Measurements from ENCODE around the gene CEBPA. TPM values are rescaled to one million over a fixed set of nuclear protein-coding genes. Genes with fewer than 3 reads are reported as not detected.

The CEBPA gene
- total and polyA plus RNA-seq, 10 of the 15 experiments (the other 5 are each of a cell fraction or from before 2014, with no cell fraction given): 0.04 to 0.36 (median 0.13) TPM; not detected in 4

GRCh38 chr19:33252418-33252962 lies 49.8 kb downstream of the CEBPA start (continued):
- TF ChIP-seq ZBTB4 (CRISPR knock-in tag; IDR thresholded peaks at IDR 0.05): no peak
- no peak for TF ChIP-seq CHD4 (IDR thresholded peaks at IDR 0.05)
- no peak for TF ChIP-seq FOXK2 (IDR thresholded peaks at IDR 0.05)
- TF ChIP-seq, protein P1, sequence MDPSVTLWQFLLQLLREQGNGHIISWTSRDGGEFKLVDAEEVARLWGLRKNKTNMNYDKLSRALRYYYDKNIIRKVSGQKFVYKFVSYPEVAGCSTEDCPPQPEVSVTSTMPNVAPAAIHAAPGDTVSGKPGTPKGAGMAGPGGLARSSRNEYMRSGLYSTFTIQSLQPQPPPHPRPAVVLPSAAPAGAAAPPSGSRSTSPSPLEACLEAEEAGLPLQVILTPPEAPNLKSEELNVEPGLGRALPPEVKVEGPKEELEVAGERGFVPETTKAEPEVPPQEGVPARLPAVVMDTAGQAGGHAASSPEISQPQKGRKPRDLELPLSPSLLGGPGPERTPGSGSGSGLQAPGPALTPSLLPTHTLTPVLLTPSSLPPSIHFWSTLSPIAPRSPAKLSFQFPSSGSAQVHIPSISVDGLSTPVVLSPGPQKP (IDR thresholded peaks at IDR 0.05; ENCODE audit: low read depth, low read length): no peak
- TF ChIP-seq RAD21 (IDR thresholded peaks at IDR 0.05; ENCODE audit: insufficient read depth, low read depth, low read length): no peak
- no peak for TF ChIP-seq HDAC2 (IDR thresholded peaks at IDR 0.05)

GRCh38 chr19:33251526-33252090 lies 50.7 kb downstream of the CEBPA start:
- H3K4me2 ChIP-seq (ENCODE audit: control insufficient read depth, insufficient read depth): no peak overlapping the region
- no peaks in the 10 kb centered on the region for H3K27me3 ChIP-seq (replicated peaks in 1 of 2; ENCODE audit: control insufficient read depth in 2 of 2, insufficient read depth in 2 of 2, low read length in 1 of 2)
- ATAC-seq: no peak
- no peak overlapping the region for H3K4me3 ChIP-seq
- POLR2A ChIA-PET: no interaction called here
- no peak for DNase-seq (ENCODE audit: low read depth, low spot score)
- WGBS (ENCODE audit: insufficient coverage, insufficient replicate concordance, low lambda C conversion rate, missing lambda C conversion rate): 53% methylated on average over 17 of the region's 17 CpGs
- no peaks in the 10 kb centered on the region for H3K9me3 ChIP-seq (replicated peaks; ENCODE audit: control insufficient read depth, insufficient read depth, low read length)
- no peaks in the 10 kb centered on the region for H3K36me3 ChIP-seq (ENCODE audit: control insufficient read depth in 2 of 2, insufficient read depth in 2 of 2, low read length in 1 of 2)
- no TSS peak for BruUV-seq (replicated peaks)
- TF ChIP-seq BHLHE40 (IDR thresholded peaks at IDR 0.05; ENCODE audit: borderline replicate concordance in 1 of 2, low read depth in 2 of 2, low read length in 1 of 2): no peak
- H3K4me1 ChIP-seq (ENCODE audit: control insufficient read depth, insufficient read depth, low read length): no peaks in the 10 kb centered on the region
- RAD21 ChIA-PET (ENCODE audit: unreplicated experiment): no interaction called here
- H3K27ac ChIP-seq (ENCODE audit: control insufficient read depth, insufficient read depth): no peak overlapping the region
- H3K9ac ChIP-seq (ENCODE audit: control insufficient read depth, insufficient read depth, low read length): no peak overlapping the region
- no peak overlapping the region for H2AFZ ChIP-seq (ENCODE audit: control insufficient read depth, low read depth, low read length)
- no peaks in the 10 kb centered on the region for H4K20me1 ChIP-seq (ENCODE audit: control insufficient read depth, insufficient read depth)
- no peaks in the 10 kb centered on the region for H3K79me2 ChIP-seq (ENCODE audit: control insufficient read depth, insufficient read depth, low read length)
- in situ Hi-C loops (cut with MboI): no loop called here
- CTCF ChIA-PET: no interaction called here
- FAIRE-seq: no peak
- intact Hi-C loops (cut with micrococcal nuclease; ENCODE audit: unreplicated experiment): no loop called here
- SMC1A ChIA-PET (ENCODE audit: uncharacterized antibody, unreplicated experiment): no interaction called here

All from GM12878 (cell line).